ENCODE measurements around the gene CCSER2. TPM values are rescaled to one million over a fixed set of nuclear protein-coding genes. Genes with fewer than 3 reads are reported as not detected.

CCSER2 gene
- polyA plus RNA-seq, 1 of the 3 experiments (the other 2 are of a cell fraction), result 8.5 TPM

DNA sequence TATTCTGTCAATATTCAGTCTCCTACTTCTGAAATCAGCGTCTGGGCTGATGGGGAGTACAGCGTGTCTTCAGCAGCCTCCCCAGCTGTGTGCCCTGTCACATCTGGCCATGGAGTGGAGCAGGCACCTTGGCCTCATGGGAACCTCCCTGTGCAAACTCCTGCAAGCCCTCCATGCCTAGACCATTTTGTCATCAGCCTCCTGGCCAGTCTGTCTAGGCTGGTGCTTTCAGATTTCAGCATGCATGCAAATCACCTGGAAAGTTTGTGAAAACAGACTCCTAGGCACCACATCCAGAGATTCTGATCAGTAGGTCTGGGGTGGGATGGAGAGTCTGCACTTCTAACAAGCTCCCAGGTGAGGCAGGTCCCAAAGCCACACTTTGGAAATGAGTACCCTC lies 26.2 kb upstream of the CCSER2 start:
- WGBS (ENCODE audit: low lambda C conversion rate), result 62% methylated on average over 2 of the region's 2 CpGs
- no peaks in the 10 kb centered on the region for H3K9me2 ChIP-seq
- H2AFZ ChIP-seq (ENCODE audit: low read depth), result no peak overlapping the region
- H3K79me2 ChIP-seq (ENCODE audit: insufficient read depth), result no peaks in the 10 kb centered on the region
- H3K4me1 ChIP-seq (ENCODE audit: control insufficient read depth in 1 of 2, insufficient read depth in 2 of 2, low read depth in 1 of 2, low read length in 1 of 2), result peaks cover 0 to 2% of the 10 kb centered on the region in 2 experiments; a peak in 1 of 4 replicates
- DNase-seq, result no peak
- no peak overlapping the region for H3K27ac ChIP-seq (ENCODE audit: low read depth in 2 of 2, low read length in 1 of 2)
- no peak overlapping the region for H3K4me3 ChIP-seq (ENCODE audit: low read depth in 2 of 2, low read length in 1 of 2)
- no peak for TF ChIP-seq FOXM1 (IDR thresholded peaks at IDR 0.05; ENCODE audit: low read depth)
- TF ChIP-seq FOSL2 (IDR thresholded peaks at IDR 0.05; ENCODE audit: borderline replicate concordance, low read depth), result no peak
- TF ChIP-seq, protein P1, sequence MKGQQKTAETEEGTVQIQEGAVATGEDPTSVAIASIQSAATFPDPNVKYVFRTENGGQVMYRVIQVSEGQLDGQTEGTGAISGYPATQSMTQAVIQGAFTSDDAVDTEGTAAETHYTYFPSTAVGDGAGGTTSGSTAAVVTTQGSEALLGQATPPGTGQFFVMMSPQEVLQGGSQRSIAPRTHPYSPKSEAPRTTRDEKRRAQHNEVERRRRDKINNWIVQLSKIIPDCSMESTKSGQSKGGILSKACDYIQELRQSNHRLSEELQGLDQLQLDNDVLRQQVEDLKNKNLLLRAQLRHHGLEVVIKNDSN (IDR thresholded peaks at IDR 0.05; ENCODE audit: borderline replicate concordance, low read depth), result no peak
- TF ChIP-seq, protein P2, sequence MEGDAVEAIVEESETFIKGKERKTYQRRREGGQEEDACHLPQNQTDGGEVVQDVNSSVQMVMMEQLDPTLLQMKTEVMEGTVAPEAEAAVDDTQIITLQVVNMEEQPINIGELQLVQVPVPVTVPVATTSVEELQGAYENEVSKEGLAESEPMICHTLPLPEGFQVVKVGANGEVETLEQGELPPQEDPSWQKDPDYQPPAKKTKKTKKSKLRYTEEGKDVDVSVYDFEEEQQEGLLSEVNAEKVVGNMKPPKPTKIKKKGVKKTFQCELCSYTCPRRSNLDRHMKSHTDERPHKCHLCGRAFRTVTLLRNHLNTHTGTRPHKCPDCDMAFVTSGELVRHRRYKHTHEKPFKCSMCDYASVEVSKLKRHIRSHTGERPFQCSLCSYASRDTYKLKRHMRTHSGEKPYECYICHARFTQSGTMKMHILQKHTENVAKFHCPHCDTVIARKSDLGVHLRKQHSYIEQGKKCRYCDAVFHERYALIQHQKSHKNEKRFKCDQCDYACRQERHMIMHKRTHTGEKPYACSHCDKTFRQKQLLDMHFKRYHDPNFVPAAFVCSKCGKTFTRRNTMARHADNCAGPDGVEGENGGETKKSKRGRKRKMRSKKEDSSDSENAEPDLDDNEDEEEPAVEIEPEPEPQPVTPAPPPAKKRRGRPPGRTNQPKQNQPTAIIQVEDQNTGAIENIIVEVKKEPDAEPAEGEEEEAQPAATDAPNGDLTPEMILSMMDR (IDR thresholded peaks at IDR 0.05), result no peak
- no peak for TF ChIP-seq GABPA (IDR thresholded peaks at IDR 0.05; ENCODE audit: low read depth)
- TF ChIP-seq EP300 (IDR thresholded peaks at IDR 0.05; ENCODE audit: borderline replicate concordance in 1 of 2, low read depth in 1 of 2, low read length in 1 of 2), result no peak
- no peak for TF ChIP-seq RXRA (IDR thresholded peaks at IDR 0.05; ENCODE audit: borderline replicate concordance, low read depth)
- TF ChIP-seq GATA2 (CRISPR knock-in tag; IDR thresholded peaks at IDR 0.05), result no peak
- TF ChIP-seq FOXJ3 (CRISPR knock-in tag; IDR thresholded peaks at IDR 0.05), result no peak
- TF ChIP-seq CHD2 (IDR thresholded peaks at IDR 0.05; ENCODE audit: low read length, partially characterized antibody), result no peak
- TF ChIP-seq, protein P3, sequence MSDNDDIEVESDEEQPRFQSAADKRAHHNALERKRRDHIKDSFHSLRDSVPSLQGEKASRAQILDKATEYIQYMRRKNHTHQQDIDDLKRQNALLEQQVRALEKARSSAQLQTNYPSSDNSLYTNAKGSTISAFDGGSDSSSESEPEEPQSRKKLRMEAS (IDR thresholded peaks at IDR 0.05; ENCODE audit: low read depth), result no peak
- no peaks in the 10 kb centered on the region for H3K9me3 ChIP-seq
- H3F3A ChIP-seq (replicated peaks; ENCODE audit: insufficient read depth), result no peaks in the 10 kb centered on the region
- H3K9ac ChIP-seq, result no peak overlapping the region
- H4K20me1 ChIP-seq (ENCODE audit: insufficient read depth), result no peaks in the 10 kb centered on the region
- H3K27me3 ChIP-seq (ENCODE audit: insufficient read depth), result no peaks in the 10 kb centered on the region
- no peak overlapping the region for H3K4me2 ChIP-seq
- no peaks in the 10 kb centered on the region for H3K36me3 ChIP-seq (replicated peaks in 1 of 2; ENCODE audit: control insufficient read depth in 1 of 2, insufficient read depth in 2 of 2, low read length in 1 of 2)
- POLR2A ChIA-PET, result no interaction called here
- CTCF ChIA-PET, result interaction anchor here (0.5 to 0.8 kb wide), 2 partner anchors 235 kb away, joined by 3 read pairs; no protein-coding TSS in a partner anchor

DNA sequence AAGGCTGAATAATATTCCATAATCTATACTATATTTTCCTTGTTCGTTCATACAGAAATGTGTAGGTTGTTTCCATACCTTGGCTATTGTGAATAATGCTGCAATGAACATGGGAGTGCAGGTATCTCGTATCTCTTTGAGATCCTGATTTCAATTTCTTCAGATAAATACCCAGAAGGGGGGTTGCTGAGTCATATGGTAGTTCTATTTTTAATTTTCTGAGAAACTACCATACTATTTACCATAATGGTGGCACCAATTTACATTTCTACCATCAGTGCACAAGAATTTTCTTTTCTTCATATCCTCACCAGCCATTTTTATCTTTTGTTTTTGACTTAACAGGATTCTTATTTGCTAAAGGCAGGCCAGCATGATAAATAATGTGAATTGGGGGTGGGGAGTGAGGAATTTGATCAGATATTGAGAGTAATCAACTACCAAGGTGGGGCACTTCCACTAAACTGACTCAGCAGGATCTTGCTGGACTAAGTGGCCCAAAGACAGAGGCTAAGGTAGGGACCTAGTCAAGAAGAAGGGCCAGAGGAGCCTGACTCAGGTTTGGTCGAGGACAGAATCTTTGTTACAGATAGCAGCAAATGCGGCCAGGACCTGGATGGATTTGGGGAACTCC lies 21.5 kb upstream of the CCSER2 start:
- Histone ChIP-seq H2AFZ (ENCODE audit: low read depth) (no peak overlapping the region), H3K27ac (ENCODE audit: low read depth in 2 of 2, low read length in 1 of 2) (no peak overlapping the region), H3K4me3 (ENCODE audit: low read depth in 2 of 2, low read length in 1 of 2) (no peak overlapping the region), H3F3A (replicated peaks; ENCODE audit: insufficient read depth) (peaks cover 26% of the 10 kb centered on the region), H3K9me3 (no peaks in the 10 kb centered on the region), H3K36me3 (replicated peaks in 1 of 2; ENCODE audit: control insufficient read depth in 1 of 2, insufficient read depth in 2 of 2, low read length in 1 of 2) (no peaks in the 10 kb centered on the region), H3K4me2 (no peak overlapping the region; the same call in 1 of the 2 replicates), H3K9ac (no peak overlapping the region), H3K9me2 (no peaks in the 10 kb centered on the region), H3K79me2 (ENCODE audit: insufficient read depth) (no peaks in the 10 kb centered on the region), H3K27me3 (ENCODE audit: insufficient read depth) (no peaks in the 10 kb centered on the region), H4K20me1 (ENCODE audit: insufficient read depth) (no peaks in the 10 kb centered on the region), H3K4me1 (ENCODE audit: control insufficient read depth in 1 of 2, insufficient read depth in 2 of 2, low read depth in 1 of 2, low read length in 1 of 2) (peaks cover 11 to 24% of the 10 kb centered on the region in 2 experiments; a peak in 3 of 4 replicates)
- CTCF ChIA-PET, result interaction anchor here (1.0 kb wide), 1 partner anchor 42 kb away, joined by 3 read pairs; no protein-coding TSS in a partner anchor
- TF ChIP-seq, protein P4, sequence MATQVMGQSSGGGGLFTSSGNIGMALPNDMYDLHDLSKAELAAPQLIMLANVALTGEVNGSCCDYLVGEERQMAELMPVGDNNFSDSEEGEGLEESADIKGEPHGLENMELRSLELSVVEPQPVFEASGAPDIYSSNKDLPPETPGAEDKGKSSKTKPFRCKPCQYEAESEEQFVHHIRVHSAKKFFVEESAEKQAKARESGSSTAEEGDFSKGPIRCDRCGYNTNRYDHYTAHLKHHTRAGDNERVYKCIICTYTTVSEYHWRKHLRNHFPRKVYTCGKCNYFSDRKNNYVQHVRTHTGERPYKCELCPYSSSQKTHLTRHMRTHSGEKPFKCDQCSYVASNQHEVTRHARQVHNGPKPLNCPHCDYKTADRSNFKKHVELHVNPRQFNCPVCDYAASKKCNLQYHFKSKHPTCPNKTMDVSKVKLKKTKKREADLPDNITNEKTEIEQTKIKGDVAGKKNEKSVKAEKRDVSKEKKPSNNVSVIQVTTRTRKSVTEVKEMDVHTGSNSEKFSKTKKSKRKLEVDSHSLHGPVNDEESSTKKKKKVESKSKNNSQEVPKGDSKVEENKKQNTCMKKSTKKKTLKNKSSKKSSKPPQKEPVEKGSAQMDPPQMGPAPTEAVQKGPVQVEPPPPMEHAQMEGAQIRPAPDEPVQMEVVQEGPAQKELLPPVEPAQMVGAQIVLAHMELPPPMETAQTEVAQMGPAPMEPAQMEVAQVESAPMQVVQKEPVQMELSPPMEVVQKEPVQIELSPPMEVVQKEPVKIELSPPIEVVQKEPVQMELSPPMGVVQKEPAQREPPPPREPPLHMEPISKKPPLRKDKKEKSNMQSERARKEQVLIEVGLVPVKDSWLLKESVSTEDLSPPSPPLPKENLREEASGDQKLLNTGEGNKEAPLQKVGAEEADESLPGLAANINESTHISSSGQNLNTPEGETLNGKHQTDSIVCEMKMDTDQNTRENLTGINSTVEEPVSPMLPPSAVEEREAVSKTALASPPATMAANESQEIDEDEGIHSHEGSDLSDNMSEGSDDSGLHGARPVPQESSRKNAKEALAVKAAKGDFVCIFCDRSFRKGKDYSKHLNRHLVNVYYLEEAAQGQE (IDR thresholded peaks at IDR 0.05; ENCODE audit: low read depth, low read length), result no peak
- TF ChIP-seq, protein P5, sequence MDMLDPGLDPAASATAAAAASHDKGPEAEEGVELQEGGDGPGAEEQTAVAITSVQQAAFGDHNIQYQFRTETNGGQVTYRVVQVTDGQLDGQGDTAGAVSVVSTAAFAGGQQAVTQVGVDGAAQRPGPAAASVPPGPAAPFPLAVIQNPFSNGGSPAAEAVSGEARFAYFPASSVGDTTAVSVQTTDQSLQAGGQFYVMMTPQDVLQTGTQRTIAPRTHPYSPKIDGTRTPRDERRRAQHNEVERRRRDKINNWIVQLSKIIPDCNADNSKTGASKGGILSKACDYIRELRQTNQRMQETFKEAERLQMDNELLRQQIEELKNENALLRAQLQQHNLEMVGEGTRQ (IDR thresholded peaks at IDR 0.05; ENCODE audit: borderline replicate concordance, low read depth, low read length), result no peak
- no peak for TF ChIP-seq GABPA (IDR thresholded peaks at IDR 0.05; ENCODE audit: low read depth)
- TF ChIP-seq RCOR1 (IDR thresholded peaks at IDR 0.05; ENCODE audit: low read length), result no peak
- no peak for TF ChIP-seq JUND (IDR thresholded peaks at IDR 0.05)
- no peak for DNase-seq
- WGBS (ENCODE audit: low lambda C conversion rate), result 81% methylated on average over 3 of the region's 4 CpGs
- POLR2A ChIA-PET, result interaction anchor here (0.6 kb wide), 1 partner anchor 1449 kb away, joined by 3 read pairs; no protein-coding TSS in a partner anchor

Measured in SK-N-SH (cell line).